Neutrophil (primary cell): ENCODE measurements around the gene ZNF570.

Experiments used
- H3K27ac ChIP-seq: fragments of 200-600 bp; sonication (generic); 2 replicates; pipeline ENCODE4 v1.5.1; 2016; ENCODE audit warnings: mild to moderate bottlenecking, moderate library complexity
- H3K27me3 ChIP-seq: fragments of 200-600 bp; sonication (generic); 2 replicates; pipeline ENCODE4 v1.6.0; 2016; ENCODE audit warnings: mild to moderate bottlenecking
- H3K36me3 ChIP-seq: fragments of 200-600 bp; sonication (generic); 2 replicates; pipeline ENCODE4 v1.5.1; 2017
- H3K4me1 ChIP-seq, 2 experiments: fragments of 200-600 bp in 1 of 2; sonication (generic) in 1 of 2; 1 replicate in 1 of 2; 2 replicates in 1 of 2; pipeline versions ENCODE4 v1.5.1 to v1.6.1; 2013 to 2016; ENCODE audit warnings: low read depth in 1 of 2, low read length in 1 of 2, mild to moderate bottlenecking in 1 of 2, moderate library complexity in 1 of 2; ENCODE audit not compliant: control insufficient read depth in 1 of 2, insufficient read depth in 1 of 2
- H3K4me3 ChIP-seq, 2 experiments: fragments of 200-600 bp in 1 of 2; sonication (generic) in 1 of 2; 1 replicate in 1 of 2; 2 replicates in 1 of 2; pipeline ENCODE4 v1.5.1; 2013 to 2016; ENCODE audit warnings: low read depth in 1 of 2, low read length in 1 of 2, mild to moderate bottlenecking in 1 of 2, moderate library complexity in 1 of 2
- H3K9me3 ChIP-seq: fragments of 200-600 bp; sonication (generic); 2 replicates; pipeline ENCODE4 v1.5.1; 2016
- TF ChIP-seq, protein P1 (sequence below): fragments of 200-600 bp; sonication (generic); IDR thresholded peaks from 2 replicates; pipeline ENCODE4 v1.5.1; 2016; ENCODE audit warnings: antibody characterized with exemption

ZNF570 gene

GRCh38 chr19:37468961-37469777 is at the start of gene ZNF570:
Gene ZNF570, plus strand, starts transcription at chr19:37469356. Its CDS starts 999 bp downstream, at chr19:37470355.
- Histone ChIP-seq H3K36me3 (no peaks in the 10 kb centered on the region), H3K4me3 (peak within 1 kb of the TSS; percentile 63 to 76), H3K27ac (peak within 1 kb of the TSS; percentile 41), H3K27me3 (no peaks in the 10 kb centered on the region), H3K4me1 (peaks cover 27 to 29% of the 10 kb centered on the region in 2 experiments), H3K9me3 (no peaks in the 10 kb centered on the region)
- TF ChIP-seq, protein P1, sequence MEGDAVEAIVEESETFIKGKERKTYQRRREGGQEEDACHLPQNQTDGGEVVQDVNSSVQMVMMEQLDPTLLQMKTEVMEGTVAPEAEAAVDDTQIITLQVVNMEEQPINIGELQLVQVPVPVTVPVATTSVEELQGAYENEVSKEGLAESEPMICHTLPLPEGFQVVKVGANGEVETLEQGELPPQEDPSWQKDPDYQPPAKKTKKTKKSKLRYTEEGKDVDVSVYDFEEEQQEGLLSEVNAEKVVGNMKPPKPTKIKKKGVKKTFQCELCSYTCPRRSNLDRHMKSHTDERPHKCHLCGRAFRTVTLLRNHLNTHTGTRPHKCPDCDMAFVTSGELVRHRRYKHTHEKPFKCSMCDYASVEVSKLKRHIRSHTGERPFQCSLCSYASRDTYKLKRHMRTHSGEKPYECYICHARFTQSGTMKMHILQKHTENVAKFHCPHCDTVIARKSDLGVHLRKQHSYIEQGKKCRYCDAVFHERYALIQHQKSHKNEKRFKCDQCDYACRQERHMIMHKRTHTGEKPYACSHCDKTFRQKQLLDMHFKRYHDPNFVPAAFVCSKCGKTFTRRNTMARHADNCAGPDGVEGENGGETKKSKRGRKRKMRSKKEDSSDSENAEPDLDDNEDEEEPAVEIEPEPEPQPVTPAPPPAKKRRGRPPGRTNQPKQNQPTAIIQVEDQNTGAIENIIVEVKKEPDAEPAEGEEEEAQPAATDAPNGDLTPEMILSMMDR, result no peak

GRCh38 chr19:37452500-37453245 is 16.5 kb upstream of the ZNF570 start:
- no peaks in the 10 kb centered on the region for H3K4me1 ChIP-seq
- TF ChIP-seq, protein P1, result no peak
- H3K9me3 ChIP-seq, result peaks cover 33% of the 10 kb centered on the region
- H3K27ac ChIP-seq, result no peak overlapping the region
- no peaks in the 10 kb centered on the region for H3K27me3 ChIP-seq
- no peak overlapping the region for H3K4me3 ChIP-seq
- no peaks in the 10 kb centered on the region for H3K36me3 ChIP-seq

DNA sequence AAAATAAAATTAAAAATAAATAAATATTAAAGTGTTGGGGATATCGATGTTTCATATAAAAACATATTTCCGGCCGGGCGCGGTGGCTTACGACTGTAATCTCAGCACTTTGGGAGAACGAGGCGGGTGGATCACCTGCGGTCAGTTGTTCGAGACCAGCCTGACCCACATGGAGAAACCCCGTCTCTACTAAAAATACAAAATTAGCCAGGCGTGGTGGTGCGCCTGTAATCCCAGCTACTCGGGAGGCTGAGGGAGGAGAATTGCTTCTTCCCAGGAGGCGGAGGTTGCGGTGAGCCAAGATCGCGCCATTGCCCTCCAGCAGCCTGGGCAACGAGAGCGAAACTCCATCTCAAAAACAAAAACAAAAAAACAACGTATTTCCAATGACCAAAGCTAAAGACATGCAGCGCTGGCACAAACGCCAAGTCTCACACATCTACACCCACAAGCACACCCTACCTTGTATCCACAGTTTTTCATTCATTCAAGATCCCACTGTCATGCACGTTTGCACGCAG is 2.8 kb upstream of the ZNF570 start:
- H3K27me3 ChIP-seq, result no peaks in the 10 kb centered on the region
- TF ChIP-seq, protein P1, result no peak
- H3K4me1 ChIP-seq, result peaks cover 27 to 29% of the 10 kb centered on the region in 2 experiments
- peak overlapping the region; percentile 80 to 93 for H3K4me3 ChIP-seq
- peak overlapping the region; percentile 73 for H3K27ac ChIP-seq
- H3K9me3 ChIP-seq, result no peaks in the 10 kb centered on the region
- no peaks in the 10 kb centered on the region for H3K36me3 ChIP-seq

GRCh38 chr19:37466798-37467607 is 2.2 kb upstream of the ZNF570 start, which contains the start of gene ZNF569:
Gene ZNF569, minus strand, starts transcription at chr19:37467444. Its CDS starts 22,523 bp downstream, at chr19:37444921.
- peaks cover 27 to 29% of the 10 kb centered on the region in 2 experiments for H3K4me1 ChIP-seq
- H3K27ac ChIP-seq, result peak within 1 kb of the TSS; percentile 73
- no peaks in the 10 kb centered on the region for H3K9me3 ChIP-seq
- TF ChIP-seq, protein P1, result no peak
- peak within 1 kb of the TSS; percentile 80 to 93 for H3K4me3 ChIP-seq
- H3K27me3 ChIP-seq, result no peaks in the 10 kb centered on the region
- no peaks in the 10 kb centered on the region for H3K36me3 ChIP-seq

DNA sequence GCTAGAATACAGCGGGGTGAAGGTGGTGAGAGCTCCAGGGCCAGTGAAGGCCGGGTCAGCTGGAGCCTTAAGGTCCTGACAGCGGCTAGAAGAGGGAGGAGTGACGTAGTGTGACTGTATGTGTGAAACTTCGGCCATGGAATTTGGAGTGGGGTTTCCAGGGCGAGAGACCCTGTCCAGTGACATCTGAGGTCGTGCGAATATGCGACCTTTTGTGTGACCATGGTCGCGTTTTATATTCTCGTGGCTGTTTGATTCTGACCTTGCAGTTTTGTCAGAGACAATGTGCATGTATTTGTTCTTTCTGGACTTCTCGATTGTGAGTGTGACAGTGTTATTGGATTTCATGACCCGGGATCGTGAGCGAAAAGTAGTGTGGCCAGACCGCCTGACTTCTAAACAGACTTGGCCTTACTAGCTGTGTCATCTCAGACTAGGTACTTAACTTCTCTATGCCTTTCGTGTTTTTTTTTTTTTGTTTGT is 1.5 kb upstream of the ZNF570 start:
- H3K27me3 ChIP-seq, result no peaks in the 10 kb centered on the region
- no peaks in the 10 kb centered on the region for H3K36me3 ChIP-seq
- peak overlapping the region; percentile 73 for H3K27ac ChIP-seq
- H3K4me3 ChIP-seq, result peak overlapping the region; percentile 80 to 93
- TF ChIP-seq, protein P1, result no peak
- H3K9me3 ChIP-seq, result no peaks in the 10 kb centered on the region
- H3K4me1 ChIP-seq, result peaks cover 27 to 29% of the 10 kb centered on the region in 2 experiments
